NCI-H128 (cell line): Measurements from ENCODE around the gene MEGF6.

Experiments
- DNase-seq: peaks from one replicate; lab custom pipeline; 2025; ENCODE audit not compliant: unreplicated experiment; lab: John Stamatoyannopoulos, UW

MEGF6 gene

DNA sequence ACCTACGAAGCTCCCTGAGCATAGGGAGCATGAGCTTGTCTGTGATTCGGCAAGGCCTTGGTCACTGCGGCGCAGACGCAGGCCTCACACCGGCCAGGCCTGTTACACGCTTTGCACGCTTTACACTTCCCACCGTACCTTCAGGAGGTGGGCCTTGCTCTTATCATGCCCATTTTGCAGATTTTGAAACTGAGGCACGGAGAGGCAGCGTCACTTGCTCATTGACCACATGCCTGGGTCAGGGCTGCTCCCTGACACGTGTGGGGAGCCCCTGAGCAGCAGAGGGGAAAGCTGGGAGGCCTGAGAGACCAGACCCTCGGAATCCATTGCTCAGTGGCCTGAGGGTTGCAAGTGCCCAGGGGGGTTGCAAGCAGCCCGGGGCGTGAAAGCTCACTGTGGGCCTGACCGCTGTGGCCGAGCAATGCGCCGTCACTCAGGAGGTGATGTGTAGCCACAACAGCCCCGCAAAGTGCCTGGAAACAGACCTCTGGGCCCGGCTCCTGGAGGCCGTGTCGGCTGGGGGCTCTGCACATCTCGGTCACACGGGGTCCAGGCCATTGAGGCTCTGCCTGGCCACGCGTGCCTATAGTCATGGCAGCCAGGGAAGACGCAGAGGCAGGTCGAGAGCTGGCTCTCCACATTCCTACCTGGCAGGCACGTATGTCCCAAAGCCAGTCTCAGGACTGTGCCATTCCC lies 149.9 kb downstream of the MEGF6 start:
- DNase-seq, result no peak

- DNase-seq, result no peak
Measured at GRCh38 chr1:3460672-3461131, 150.6 kb downstream of the MEGF6 start.

DNA sequence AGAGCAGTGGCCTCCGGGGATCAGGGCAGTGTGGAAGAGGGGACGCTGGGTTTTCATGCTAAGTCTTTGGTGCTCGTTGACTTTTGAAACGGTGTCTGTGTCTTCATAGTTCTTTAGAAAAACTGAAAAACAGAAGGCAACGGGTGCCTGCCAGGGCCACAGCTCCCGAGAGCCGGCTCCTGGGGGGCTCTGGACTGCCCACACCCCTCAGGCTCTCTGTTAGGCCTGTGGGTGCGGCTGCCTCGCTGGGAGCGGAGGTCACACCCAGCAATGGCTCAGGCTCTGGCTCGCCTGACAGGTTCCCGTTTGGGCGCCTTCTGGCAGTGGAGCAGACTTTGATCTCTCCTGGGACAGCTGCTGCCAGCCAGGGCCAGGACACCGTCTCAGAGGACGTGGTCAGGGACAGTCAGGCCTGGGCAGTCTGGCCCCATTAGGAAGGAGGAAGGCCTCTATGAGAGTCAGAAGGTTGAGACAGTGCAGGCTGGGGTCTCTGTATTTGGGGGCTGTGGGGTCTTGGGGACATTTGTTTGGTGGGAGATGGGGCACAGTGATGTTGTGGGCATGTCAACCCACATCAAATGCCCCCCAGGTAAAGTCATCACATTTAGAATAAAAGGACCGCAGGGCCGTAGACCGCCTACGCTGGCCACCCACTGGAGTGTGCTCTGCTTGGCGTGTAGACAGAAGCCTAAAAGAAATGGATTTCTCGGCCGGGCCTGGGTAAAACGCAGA lies 151.2 kb downstream of the MEGF6 start:
- DNase-seq, result no peak

DNA sequence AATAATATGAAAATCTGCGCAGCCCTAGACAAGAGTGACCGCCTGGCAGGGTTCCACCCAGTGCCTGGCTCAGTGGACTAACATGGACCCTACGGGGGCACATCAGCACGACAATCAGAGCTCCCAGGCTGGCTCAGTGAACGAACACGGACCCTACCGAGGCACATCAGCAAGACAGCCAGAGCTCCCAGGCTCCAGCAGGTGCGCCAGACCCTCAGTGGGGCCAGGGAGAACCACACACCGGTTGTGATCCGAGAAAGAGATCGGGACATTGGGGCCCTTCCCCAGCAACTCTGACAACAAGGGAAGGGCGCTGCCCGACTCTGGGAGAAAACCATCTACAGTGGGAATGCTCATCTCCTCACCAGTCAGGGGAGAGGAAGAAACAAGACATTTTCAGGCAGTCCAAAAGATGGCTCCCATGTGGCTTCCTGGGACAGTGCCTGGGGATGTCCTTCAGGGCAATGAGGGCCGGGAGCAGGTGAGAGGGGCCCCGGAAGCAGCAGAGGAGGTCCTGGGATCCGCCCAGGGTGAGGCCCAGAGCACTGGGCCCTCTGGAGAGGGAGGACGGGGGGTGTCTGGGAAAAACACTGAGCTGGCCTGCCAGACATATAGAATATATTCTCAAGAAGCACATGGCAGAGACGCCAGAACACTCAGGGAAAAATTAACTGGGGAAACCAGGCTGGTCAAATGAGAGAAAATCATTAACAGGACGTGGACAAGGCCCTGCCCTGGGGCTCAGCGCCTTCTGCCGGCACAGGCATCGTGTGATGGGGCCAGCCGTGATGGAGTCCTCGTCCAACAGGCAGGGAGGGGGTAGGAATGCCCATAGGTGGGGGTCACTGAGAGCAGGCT lies 152.0 kb downstream of the MEGF6 start:
- no peak for DNase-seq

DNA sequence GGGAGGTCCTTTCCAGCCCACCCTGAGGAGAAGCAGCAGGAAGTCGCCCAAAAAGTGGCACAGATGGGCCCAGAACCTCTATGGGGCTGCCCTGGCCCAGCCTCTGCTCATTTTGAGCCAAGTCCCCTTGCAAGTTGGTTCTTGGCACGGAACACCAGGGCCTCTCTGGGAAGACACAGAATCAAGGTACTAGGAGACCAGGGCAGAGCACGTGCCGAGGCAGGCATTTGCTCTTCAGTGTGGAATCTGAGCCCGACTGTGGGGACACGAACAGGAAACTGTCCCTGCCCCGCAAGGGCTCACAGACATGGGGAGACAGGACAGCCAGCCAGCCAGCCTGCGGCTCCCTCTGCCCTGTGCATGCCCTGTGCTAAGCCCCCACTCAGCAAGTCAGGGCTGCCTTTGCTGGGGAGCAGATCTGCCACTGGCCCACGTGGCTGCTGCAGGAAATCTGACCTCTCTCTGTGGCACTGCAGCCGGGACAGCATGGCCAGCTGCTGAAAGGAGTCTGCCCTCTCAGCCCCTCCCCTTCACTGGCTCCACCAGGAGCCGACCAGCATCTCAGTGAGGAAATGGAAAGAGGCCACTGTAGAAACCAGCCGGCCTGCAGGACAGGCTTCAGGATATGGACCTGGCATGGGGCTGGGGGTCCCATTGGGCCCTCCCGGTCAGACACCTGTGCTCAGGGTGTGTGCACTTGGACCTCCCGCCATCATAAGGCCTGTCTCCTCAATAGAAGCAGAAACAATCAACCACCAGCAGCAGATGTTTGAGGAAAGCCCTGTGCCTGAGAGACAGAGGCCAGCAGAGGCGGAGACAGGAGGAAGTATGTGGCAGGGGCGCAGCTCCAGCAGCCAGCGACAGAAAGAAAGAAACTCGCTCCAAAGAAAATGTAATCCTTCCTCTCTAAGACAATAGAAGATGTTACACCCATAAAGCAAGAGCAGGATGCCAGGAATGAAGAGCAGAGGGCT lies 153.1 kb downstream of the MEGF6 start:
- no peak for DNase-seq

DNA sequence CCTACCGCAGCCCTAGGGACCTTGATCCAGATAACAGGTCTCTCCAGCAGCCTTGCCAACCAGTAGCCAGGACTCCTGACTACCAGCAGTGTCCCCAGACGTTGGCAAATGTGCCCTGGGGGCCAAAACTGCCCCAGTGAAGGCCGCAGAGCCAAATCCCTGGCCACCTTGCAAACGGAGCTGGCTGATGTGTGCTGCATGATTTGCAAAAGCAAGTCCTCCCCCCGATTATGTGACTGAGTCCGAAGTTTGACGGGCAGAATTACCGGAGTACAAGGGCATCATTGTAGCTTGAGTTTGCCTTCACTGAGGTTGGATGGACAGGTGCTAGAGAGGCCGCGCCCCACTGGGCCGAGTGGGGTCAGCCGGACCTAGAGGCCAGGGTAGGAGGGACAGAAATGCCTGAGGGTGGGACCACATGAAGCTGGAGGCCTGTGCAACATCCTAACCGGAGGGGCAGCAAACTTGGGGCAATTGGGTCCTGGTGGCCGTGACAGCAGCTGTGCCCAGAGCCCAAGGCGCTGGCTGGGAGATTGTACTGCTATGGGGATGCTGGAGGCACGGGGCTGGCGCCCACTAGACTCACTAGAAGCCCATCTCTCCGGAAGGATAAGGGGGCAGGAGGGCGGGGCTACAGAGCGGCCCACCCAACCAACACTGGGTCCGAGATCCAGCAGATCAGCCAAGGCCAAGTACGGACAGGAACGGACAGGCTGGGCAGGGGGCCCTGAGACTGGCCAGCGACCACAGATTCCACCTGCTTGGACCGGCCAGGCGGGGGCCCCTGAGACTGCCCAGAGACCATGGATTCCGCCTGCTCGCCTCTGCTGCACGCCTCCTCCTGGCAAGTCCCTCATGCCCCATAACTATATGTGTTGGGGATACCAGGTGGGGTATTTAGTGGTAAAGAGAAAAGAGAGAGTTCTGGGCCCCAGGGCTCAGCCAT lies 154.1 kb downstream of the MEGF6 start:
- no peak for DNase-seq

DNA sequence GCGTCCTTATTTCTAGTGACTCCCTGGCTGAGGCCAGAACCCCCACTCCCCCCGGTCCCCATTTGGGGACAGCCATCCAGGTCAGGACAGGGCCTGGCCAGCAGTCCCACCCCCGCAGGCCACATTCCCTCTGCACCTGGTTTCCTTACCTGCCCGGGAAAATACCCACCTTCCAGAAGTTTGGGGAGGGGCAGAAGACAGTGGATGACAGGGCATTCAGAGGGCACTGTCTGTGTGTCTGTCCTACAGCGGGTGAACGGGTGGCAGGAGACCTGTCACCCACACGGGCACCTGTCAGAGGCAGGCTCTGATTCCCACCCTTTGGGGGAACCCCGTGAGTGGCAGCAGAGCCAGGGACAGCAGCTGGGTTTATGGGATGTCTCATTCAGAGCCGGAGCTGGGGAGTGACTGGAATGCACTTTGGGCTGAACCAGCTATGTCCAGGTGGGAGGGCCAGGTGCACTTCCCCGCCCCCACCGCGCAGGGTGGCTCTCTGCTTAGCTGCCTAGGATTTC lies 154.8 kb downstream of the MEGF6 start:
- no peak for DNase-seq

GRCh38 chr1:3455670-3456448 lies 155.4 kb downstream of the MEGF6 start:
- no peak for DNase-seq

- peak; percentile 29 for DNase-seq
Measured at GRCh38 chr1:3454811-3455618, 156.3 kb downstream of the MEGF6 start.

GRCh38 chr1:3453891-3454810 lies 157.2 kb downstream of the MEGF6 start, which contains the start of gene ARHGEF16:
ARHGEF16 (plus strand) TSS chr1:3454665; CDS start chr1:3463085, 8,420 bp downstream.
- peak; percentile 82 for DNase-seq

DNA sequence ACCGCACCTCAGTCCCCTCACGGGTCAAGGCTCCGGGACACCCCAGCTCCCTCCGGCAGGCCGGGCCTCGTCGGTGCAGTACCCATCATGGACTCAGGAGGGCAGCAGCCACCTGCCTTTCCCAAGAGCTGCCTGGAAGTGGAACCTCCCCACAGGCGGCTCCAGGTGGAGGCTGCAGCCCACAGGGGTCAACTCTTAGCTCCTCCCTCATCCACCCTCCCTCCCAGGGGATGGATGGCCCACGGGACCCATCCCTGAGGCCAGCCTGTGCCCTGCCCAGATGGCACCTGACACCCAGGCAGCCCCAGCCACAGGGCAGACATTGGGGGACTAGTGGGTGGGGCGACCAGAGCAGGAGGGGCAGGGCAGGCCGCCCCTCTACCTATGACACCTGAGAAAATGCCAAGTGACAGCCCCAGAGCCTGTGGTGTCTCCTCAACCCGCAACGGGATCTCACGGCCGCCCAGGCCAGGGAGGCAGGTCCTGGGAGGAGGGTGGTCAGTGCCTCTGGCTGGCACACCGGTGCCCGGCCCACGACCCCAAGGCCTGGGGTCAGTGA lies 158.0 kb downstream of the MEGF6 start:
- peak; percentile 45 for DNase-seq

GRCh38 chr1:3452866-3453175 lies 158.5 kb downstream of the MEGF6 start:
- DNase-seq, result no peak

DNA sequence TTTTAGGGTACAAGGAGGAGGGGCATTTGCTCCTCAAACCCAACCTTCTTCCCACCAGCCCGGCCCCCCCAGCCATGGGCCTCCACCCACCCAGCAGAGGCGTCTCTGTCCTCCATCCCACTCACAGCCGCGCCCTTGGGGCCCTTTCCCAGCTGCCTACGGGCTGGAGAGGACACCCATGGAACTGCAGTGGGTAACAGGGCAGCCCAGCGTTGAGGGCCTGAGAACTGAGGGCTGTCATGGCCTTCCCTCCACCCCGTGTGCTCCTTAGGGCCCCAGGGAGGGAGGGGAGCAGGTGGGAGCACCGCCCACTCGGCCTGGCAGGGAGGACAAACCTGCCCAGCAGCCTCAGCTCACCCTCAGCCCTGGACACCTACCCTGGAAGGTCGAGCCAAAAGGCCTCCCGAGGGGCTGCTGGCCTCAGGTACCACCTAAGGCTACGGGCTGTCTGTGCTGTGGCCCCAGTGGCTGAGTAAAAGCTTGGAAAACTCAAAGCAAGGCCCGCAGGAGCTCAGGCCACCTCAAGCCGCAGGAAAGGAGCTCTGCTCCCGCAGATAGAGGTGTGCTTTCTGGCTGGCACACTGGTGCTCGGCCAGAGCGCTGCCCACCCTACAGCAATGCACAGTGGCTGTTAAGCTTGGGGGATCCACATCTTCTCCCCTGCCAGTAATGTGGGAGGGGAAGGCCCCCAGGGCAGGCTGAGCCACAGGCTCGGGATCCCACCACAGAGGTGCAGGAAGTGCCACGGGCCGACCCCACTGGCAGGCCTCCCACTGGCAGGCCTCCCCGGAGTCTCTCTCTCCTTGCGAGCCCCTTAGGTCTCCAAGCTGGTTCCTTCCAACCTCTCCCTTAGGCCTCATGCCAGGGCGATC lies 159.1 kb downstream of the MEGF6 start:
- no peak for DNase-seq

- no peak for DNase-seq
Measured at GRCh38 chr1:3450983-3451382, 160.3 kb downstream of the MEGF6 start.

GRCh38 chr1:3450202-3450863 lies 161.0 kb downstream of the MEGF6 start:
- DNase-seq, result no peak
